Spleen (tissue), 7 donors: ENCODE measurements around the gene AVPR2.

Source experiments
- POLR2A ChIP-seq, 3 donors: fragments of 450-650 bp; IDR thresholded peaks; one replicate each; pipeline ENCODE4 v1.5.1; 2017; ENCODE audit warnings: antibody characterized with exemption in 3 of 3, mild to moderate bottlenecking in 1 of 3
- POLR2AphosphoS5 ChIP-seq, 3 donors: sonication (generic); formaldehyde crosslinking; IDR thresholded peaks; one replicate each; pipeline ENCODE4 v1.5.1; 2017; ENCODE audit warnings: antibody characterized with exemption in 3 of 3
- TF ChIP-seq, protein P1 (sequence below), 11 experiments: fragments of 200-600 bp in 7 of 11; fragments of 450-650 bp in 4 of 11; sonication (generic) in 4 of 11; IDR thresholded peaks in 8 of 11; conservative IDR thresholded peaks in 3 of 11; 1 replicate in 7 of 11; 2 replicates in 4 of 11; pipeline versions ENCODE4 v1.4.0 to v1.8.0; 2016 to 2021; ENCODE audit warnings: antibody characterized with exemption in 11 of 11, inconsistent platforms in 4 of 11, mild to moderate bottlenecking in 1 of 11
- donor health status: DM: no; HTN: no; CAD: no; lungs with moderate emphysema.
- donor health status: DM: no; HTN: no; CAD: no.
- donor health status: DM: no; HTN: no; CAD: no.

DNA sequence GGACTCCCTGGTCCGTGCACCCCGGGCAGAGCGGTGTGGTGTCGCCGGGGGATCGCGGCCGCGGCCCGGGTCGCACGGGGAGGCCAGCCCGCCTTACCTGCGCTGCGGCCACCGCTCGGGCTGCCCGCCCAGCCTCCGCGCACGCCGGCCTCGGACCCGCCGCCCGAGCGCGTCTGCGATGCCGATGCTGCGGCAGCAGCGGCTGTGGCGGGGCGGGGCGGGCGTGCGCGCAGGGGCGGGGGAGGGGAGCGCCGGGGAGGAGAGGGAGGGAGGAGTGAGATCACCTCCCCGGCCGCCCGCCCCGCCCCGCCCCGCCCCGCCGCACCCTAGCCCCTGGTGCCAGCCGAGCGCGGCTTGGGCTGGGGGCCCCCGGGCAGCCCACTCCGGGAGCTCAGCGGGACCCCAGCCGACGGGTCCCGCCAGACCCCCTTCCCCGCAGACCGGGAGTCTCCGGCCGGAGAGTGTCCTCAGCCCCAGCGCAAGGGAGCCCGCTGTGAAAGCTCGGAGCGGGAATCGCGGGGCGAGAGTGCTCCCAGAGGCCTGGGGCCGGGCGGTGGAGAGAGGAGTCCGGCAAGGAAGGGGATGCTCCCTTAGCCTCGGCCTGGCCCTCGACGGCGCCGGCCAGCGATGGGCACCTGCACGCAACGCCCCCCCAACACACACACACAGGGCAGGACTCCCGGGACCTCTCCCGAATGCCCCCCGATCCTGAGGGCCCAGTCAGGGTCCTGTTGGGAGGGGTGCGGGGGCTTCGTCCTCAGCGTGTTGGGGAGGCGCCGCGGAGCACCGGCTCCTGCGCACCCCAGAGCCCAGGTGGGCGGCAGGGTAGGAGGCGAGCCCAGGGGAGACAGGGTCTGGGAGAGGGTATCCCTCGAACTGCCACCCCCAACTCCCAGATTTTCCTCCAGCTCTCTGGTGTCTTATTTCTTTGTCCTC, 18.2 kb upstream of the AVPR2 start, which contains the start of gene L1CAM:
- TF ChIP-seq, protein P1, sequence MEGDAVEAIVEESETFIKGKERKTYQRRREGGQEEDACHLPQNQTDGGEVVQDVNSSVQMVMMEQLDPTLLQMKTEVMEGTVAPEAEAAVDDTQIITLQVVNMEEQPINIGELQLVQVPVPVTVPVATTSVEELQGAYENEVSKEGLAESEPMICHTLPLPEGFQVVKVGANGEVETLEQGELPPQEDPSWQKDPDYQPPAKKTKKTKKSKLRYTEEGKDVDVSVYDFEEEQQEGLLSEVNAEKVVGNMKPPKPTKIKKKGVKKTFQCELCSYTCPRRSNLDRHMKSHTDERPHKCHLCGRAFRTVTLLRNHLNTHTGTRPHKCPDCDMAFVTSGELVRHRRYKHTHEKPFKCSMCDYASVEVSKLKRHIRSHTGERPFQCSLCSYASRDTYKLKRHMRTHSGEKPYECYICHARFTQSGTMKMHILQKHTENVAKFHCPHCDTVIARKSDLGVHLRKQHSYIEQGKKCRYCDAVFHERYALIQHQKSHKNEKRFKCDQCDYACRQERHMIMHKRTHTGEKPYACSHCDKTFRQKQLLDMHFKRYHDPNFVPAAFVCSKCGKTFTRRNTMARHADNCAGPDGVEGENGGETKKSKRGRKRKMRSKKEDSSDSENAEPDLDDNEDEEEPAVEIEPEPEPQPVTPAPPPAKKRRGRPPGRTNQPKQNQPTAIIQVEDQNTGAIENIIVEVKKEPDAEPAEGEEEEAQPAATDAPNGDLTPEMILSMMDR (IDR thresholded peaks at IDR 0.05 in 8 of 11, conservative IDR thresholded peaks at IDR 0.05 in 3 of 11) = no peak
- TF ChIP-seq POLR2A (IDR thresholded peaks at IDR 0.05) (no peak), POLR2AphosphoS5 (IDR thresholded peaks at IDR 0.05) (no peak)
